ENCODE results near the gene PFDN1. TPM values are rescaled to one million over a fixed set of nuclear protein-coding genes. Genes with fewer than 3 reads are reported as not detected.

PFDN1 gene
- total and polyA plus RNA-seq, 10 of the 15 experiments (the other 5 are each of a cell fraction or from before 2014, with no cell fraction given) = 62.9 to 193 (median 102) TPM

DNA sequence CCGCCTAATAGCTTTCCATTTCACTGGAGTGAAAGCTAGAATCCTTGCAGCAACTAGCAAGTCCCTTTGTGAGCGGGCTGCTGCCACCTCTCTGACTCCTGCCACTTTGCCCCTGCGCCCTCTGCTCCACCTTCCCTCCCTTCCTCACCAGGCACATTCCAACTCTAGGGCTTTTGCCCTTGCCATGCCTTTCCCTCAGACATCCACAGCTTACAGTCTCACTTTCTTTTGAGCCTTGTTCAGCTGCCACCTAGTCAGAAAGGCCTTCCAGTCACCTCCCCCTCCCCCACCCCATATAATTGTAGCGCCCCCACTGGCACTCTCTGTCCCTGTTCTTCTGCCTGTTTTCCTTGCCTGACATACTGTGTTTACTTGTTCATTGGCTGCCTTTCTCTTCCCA is 96.9 kb downstream of the PFDN1 start:
- no peak overlapping the region for H2AFZ ChIP-seq (ENCODE audit: control insufficient read depth, low read depth, low read length)
- H3K36me3 ChIP-seq (ENCODE audit: control insufficient read depth in 2 of 2, insufficient read depth in 2 of 2, low read length in 1 of 2) = no peaks in the 10 kb centered on the region
- WGBS (ENCODE audit: insufficient coverage, insufficient replicate concordance, low lambda C conversion rate, missing lambda C conversion rate) = 94% methylated on average over 4 of the region's 4 CpGs
- H3K79me2 ChIP-seq (ENCODE audit: control insufficient read depth, insufficient read depth, low read length) = no peaks in the 10 kb centered on the region; the same call in 1 of the 2 replicates
- no peak for TF ChIP-seq BACH1 (IDR thresholded peaks at IDR 0.05; ENCODE audit: borderline replicate concordance)
- no peak for TF ChIP-seq SUZ12 (IDR thresholded peaks at IDR 0.05; ENCODE audit: unreplicated experiment)
- TF ChIP-seq, protein P1, sequence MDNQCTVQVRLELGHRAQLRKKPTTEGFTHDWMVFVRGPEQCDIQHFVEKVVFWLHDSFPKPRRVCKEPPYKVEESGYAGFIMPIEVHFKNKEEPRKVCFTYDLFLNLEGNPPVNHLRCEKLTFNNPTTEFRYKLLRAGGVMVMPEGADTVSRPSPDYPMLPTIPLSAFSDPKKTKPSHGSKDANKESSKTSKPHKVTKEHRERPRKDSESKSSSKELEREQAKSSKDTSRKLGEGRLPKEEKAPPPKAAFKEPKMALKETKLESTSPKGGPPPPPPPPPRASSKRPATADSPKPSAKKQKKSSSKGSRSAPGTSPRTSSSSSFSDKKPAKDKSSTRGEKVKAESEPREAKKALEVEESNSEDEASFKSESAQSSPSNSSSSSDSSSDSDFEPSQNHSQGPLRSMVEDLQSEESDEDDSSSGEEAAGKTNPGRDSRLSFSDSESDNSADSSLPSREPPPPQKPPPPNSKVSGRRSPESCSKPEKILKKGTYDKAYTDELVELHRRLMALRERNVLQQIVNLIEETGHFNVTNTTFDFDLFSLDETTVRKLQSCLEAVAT (IDR thresholded peaks at IDR 0.05) = no peak
- no peak for TF ChIP-seq KLF5 (IDR thresholded peaks at IDR 0.05; ENCODE audit: partially characterized antibody)
- TF ChIP-seq IRF4 (IDR thresholded peaks at IDR 0.05; ENCODE audit: low read depth, low read length) = no peak
- no peak for TF ChIP-seq PAX5 (IDR thresholded peaks at IDR 0.05; ENCODE audit: borderline replicate concordance, low read depth, low read length)
- H3K4me1 ChIP-seq (ENCODE audit: control insufficient read depth, insufficient read depth, low read length) = peaks cover 9% of the 10 kb centered on the region
- no peak overlapping the region for H3K4me3 ChIP-seq
- no peak overlapping the region for H3K27ac ChIP-seq (ENCODE audit: control insufficient read depth, insufficient read depth)
- intact Hi-C loops (cut with micrococcal nuclease; ENCODE audit: unreplicated experiment) (no loop called here), in situ Hi-C loops (cut with MboI) (no loop called here)
- H3K27me3 ChIP-seq (replicated peaks in 1 of 2; ENCODE audit: control insufficient read depth in 2 of 2, insufficient read depth in 2 of 2, low read length in 1 of 2) = no peaks in the 10 kb centered on the region
- no peaks in the 10 kb centered on the region for H3K9me3 ChIP-seq (replicated peaks; ENCODE audit: control insufficient read depth, insufficient read depth, low read length)
- no peaks in the 10 kb centered on the region for H4K20me1 ChIP-seq (ENCODE audit: control insufficient read depth, insufficient read depth)
- FAIRE-seq (no peak), DNase-seq (ENCODE audit: low read depth, low spot score) (no peak), ATAC-seq (no peak)
- no TSS peak for BruUV-seq (replicated peaks)
- RAD21 ChIA-PET (ENCODE audit: unreplicated experiment) = interaction anchor here (1.3 kb wide), 1 partner anchor 25 kb away, joined by 5 read pairs; no protein-coding TSS in a partner anchor
- SMC1A ChIA-PET (ENCODE audit: uncharacterized antibody, unreplicated experiment) = interaction anchor here (1.0 to 2.8 kb wide), 5 partner anchors 13 to 36 kb away, joined by 3 to 13 read pairs (median 5); no protein-coding TSS in a partner anchor
- POLR2A ChIA-PET = interaction anchor here (0.7 to 1.2 kb wide), 3 partner anchors 9 to 23 kb away, joined by 3 to 6 read pairs (median 4); no protein-coding TSS in a partner anchor
- CTCF ChIA-PET = interaction anchor here (1.0 to 2.8 kb wide), 8 partner anchors 11 to 146 kb away, joined by 3 to 17 read pairs (median 4); no protein-coding TSS in a partner anchor
- no peak overlapping the region for H3K4me2 ChIP-seq (ENCODE audit: control insufficient read depth, insufficient read depth)
- H3K9ac ChIP-seq (ENCODE audit: control insufficient read depth, insufficient read depth, low read length) = no peak overlapping the region
